ENCODE measurements around the gene KIAA0513.
"Not testable (repeated sequence)": the region's sequence is repeated elsewhere in the genome, so short reads cannot be mapped to it uniquely, and the experiment has no call there.

KIAA0513 gene

DNA sequence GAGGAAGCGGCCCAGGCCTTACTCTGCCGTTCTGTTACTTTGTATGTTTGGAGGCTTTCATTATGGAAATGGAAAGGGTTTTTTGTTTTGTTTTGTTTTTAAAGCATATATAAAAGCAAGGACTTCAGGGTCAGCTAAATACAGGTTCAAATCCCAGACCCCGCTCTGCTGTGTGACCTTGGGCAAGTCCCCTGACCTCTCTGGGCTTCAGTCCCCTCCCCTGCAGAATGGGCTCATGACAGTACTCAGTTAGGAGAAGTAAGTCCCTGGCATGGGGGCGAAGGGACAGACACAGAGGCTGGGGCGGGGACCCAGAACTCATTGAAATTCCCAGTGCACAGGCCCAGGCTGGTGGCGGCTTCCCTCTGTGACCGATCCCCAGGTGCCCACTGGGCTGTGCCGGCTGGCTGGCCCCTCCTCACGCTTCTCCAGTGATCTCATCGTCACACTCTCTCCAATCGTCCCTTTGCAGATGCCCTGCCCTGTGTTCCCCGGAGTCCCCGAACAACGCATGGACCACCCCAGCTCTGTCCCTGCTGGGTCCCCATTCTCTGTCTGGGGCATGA lies 85.7 kb downstream of the KIAA0513 start:
- no peak for DNase-seq (ENCODE audit: low spot score)

DNA sequence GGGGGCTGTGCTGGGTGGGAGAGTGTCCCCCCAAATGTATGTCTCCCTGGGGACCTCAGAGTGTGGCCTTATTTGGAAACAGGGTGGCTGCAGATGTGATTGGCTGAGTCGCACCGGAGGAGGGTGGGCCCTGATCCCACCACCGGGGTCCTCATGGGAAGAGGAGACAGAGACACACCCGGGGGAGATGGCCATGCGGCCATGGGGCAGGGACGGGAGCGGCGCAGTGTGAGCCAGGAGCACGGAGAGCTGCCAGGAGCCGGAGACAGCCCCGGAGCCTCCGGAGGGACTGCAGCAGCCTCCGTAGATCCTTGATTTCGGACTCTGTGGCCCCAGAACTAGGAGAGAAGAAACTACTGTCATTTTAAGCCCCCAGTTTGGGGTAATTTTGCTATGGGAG lies 86.3 kb downstream of the KIAA0513 start:
- DNase-seq (ENCODE audit: low spot score), result no peak

DNA sequence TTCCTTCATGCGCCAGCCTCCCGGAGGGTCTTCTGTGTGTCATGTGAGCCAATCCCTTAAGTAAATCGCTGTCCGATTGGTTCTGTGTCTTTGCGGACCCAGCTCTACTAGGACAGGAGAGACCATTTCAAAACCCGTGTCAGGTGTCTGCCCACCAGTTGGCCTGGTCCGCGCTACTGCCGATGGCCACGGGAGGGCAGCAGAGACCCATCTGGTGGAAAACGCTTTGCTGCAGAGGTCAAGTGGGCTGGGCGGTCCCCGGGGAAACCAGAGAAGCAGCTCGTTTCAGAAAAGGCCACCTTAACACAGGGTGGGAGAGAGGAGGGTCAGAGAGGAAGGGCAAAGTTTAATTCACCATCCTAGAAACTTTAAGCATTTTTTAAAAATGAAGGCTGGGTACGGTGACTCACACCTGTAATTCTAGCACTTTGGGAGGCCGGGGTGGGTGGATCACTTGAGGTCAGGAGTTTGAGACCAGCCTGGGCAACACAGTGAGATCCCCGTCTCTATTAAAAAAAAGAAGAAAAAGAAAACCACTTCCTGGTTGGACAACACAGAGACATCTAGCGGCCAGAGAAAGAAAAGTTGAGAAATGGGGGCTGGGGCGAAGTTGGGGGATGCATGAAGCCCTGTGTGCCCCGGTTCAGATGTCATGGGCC lies 87.4 kb downstream of the KIAA0513 start:
- DNase-seq (ENCODE audit: low spot score), result peak; percentile 91

DNA sequence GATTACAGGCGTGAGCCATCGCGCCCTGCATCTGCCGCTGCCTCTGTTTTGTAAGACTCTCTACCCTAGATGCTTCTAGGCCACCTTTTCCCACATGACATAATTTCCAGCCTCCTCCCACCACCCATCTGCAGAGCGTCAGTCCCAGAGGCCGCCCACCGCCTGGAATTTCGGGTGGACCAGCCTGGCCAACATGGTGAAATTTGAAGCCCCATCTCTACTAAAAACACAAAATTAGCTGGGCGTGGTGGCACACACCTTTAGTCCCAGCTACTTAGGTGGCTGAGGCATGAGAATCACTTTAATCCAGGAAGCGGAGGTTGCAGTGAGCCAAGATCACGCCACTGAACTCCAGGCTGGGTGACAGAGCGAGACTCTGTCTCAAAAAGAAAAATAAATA lies 89.8 kb downstream of the KIAA0513 start:
- no peak for DNase-seq (ENCODE audit: low spot score)

DNA sequence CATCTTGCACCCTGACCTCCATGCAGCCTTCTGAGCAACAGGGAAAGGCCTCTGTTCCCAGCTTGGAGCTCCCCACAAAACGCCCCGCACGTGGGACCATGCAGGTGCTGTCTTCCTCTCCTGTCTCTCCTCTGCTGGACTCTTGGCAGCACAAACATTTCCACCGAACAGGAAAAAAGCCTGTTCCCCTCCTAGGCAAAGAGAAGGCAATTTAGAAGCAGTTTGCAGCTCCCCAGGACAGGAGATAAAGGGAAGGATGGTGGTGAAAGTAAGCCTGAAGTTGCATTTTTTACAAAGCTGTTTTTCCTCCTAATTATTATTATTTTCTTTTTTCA lies 92.4 kb downstream of the KIAA0513 start:
- no peak for DNase-seq (ENCODE audit: low spot score)

DNA sequence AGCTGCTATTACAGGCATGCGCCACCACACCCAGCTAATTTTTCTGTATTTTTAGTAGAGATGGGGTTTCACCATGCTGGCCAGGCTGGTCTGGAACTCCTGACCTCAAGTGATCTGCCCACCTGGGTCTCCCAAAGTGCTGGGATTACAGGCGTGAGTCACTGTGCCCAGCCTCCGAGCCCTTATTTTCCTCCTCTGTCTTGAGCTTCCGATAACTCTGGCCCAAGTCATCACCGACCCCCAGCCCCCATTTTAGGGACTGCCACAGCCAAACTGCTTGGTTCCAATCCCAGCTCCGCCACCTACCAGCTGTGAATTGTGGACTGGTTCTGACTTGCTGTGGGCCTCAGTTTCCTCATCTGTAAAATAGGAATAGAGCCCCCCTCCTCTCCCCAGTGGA lies 95.8 kb downstream of the KIAA0513 start:
- DNase-seq (ENCODE audit: low spot score), result not testable (repeated sequence)

DNA sequence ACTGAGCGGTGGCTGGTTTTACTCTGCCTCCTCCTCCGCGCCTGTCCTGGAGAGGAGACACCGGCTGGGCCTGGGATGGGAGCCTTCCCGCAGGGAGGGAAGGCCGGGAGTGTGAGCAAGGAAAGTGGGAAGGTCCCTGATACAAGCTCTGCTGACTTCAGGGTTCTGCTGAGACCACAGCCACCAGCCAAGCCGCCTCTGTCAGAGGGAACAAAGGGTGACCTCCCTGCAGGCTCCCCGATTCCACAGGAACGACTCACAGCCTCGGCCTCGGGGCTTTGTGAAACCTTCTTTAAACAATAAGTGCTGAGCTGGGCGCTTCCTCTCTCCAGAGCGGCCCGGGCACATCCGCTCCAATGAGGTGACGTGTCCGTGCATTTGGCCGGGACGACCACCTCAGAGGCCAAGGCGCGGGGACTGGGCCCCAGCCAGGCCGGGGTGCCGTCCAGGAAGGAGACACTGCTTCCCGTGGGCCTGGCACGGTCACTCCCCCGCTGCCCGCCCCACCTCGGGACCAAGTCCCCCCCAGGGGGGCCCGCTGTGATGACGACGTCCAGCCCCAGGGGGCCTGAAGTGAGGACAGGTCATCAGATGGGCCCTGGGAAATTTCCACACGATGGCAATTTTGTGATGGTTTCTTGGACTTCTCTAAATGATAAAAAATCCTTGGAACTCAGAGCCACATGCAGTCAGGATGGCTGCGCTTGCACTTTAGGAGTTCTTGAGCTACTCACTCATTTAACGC lies 96.5 kb downstream of the KIAA0513 start:
- DNase-seq (ENCODE audit: low spot score), result peak; percentile 82

DNA sequence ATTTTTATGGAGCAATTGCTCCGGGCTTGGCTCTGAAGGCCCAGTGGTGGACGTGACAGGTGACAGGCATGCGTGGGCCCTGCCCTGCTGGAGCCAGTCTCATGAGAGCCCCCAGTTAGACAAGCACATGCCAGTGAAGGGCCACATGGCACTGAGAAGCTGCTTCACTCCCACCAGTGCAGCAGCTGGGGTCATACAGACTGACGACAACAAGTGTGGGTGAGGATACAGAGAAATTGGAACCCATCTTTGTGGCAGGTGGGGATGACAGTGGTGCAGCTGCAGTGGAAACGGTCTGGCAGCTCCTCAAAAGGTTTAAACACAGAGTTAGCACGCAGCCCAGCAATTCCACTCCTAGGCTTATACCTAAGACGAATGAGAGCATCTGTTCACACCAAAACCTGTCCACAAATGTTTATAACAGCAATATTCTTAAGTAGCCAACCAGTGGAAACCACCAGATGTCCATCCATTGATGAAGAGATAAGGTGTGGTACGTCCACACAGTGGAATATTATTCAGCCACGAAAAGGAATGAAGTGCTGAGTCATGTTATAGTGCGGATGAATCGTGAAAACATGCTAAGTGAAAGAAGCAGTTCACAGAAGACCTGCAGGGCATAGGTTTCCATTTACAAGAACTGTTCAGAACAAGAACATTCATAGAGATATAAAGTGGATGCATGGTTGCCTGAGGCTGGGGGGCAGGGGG lies 97.2 kb downstream of the KIAA0513 start:
- no peak for DNase-seq (ENCODE audit: low spot score)

DNA sequence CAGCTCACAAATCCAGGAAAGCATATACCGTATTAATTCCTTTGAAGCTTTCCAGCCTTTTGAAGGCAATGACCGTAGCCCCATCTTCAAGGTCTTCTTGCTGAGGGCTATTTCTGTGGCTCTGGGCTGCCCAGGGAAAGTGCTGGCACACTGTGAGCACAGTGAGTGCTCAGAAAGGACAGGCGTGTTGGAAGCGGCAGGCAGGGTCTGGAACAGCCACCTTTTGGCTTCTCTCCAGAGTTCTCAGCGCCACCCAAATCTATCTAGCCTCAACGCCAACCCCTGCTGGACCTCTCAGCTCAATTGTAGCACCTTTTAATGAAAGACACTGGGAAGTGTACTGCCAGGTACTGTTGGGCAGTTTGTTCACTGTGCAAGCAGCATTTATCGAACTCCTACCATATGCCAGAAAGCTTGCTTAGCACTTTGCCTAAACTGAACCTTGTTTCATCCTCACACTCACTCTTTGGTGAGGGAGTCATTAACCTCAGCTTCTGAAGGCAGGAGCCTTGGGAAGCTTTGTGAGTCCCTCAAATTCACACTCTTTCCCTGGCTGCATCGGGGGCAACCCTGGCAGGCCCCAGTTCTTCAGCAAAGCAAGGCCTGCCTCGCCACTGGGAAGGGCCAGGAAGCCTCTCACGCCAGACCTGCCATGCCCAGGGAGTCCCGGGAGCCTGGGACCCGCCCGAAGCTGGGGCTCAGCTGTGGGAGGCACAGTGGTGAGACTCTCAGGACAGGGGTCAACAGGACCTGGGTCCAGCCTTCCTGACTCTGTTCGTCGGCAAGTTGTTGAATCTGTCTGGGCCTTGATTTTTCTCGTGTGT lies 98.2 kb downstream of the KIAA0513 start:
- DNase-seq (ENCODE audit: low spot score), result no peak

DNA sequence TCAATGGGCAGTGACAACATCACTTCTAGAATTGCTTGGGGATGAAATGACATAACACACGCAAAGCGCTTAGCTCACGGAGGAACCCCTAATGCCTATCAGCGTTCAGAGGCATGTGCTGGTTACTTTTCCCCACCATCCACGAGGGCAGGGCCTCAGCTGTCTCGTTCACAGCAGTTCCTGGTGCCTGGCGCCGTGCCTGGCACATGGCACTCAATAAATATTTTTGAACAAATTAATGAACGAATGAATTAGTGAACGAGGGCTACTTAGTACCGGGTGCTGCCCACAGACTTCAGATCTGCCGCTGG lies 98.8 kb downstream of the KIAA0513 start:
- DNase-seq (ENCODE audit: low spot score), result no peak

DNA sequence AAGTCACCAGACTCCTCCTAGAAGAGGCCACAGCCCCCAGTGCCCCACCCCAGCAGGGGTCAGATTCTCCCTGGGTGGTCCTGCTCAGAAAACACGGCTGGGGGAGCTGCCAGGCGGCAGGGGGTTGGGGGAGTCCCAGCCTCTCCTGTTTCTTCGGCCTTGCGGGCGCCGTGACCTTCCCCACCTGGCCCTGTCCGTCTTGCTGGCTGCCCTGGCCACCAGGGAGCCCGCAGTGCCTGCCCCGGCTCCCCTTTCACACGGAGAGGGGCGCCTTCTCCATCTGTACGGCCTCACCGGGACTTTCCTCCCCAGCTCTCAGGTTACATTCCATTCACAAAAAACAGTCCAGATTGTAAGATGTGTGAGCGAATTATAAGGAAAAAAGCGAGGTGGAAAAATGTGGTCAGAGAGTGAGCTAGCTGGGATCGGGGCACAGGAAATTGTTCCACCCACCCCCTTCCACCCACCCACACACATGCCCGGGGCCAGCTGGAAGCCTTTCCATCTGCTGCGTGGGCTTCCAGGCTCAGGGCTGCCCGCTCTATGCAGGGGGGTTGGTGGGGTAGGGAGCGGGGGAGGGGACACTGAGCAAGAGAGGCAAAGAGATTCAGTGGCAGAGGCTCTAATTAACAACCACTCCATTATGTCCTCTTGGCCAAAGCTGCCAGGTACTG lies 99.2 kb downstream of the KIAA0513 start:
- peak; percentile 77 for DNase-seq (ENCODE audit: low spot score)

DNA sequence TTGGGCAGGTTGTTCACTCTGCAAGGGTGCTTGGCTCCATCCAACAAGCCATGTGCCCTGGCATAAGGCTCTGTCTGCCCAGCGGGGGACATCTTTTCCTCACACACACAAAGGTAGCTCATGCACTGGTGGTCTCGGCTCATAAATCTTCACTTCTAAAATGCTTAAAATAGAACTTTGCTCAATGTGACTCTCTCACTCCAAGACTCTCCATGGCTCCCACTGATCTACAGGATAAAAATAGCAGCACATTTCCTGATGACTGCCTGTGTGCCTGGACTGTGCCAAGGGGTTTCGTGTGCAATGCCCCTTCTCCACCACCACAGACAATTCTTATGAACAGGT lies 99.8 kb downstream of the KIAA0513 start:
- no peak for DNase-seq (ENCODE audit: low spot score)

DNA sequence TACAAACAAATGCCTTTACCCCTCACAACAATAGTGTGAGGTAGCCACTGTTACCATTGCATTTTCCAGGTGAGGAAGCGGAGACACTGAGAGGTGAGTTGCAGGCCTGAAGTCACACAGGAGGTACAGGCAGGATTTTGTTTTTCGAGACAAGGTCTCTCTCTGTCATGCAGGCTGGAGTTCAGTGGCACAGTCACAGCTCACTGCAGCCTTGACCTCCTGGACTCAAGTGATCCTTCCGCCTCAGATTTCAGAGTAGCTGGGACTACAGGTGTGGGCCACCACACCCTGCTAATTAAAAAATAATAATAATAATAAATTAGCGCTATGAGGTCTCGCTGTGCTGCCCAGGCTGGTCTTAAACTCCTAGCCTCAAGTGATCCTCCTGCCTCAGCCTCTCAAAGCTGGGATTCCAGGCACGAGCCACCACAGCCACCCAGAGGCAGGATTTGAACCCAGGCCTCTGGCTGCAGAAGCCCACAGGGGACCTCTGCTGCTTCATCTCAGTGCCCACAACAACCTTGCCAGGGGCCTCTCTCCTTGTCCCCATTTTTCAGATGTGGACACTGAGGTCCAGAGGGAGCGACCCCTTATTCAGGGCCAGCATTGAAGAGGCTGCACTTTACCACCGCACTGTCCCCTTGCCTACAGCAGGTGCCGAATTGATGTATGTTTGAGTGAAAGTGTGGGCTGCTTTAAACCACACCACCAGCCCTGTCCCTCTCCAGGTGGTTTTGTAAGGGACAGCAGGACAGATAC lies 100.7 kb downstream of the KIAA0513 start:
- no peak for DNase-seq (ENCODE audit: low spot score)

DNA sequence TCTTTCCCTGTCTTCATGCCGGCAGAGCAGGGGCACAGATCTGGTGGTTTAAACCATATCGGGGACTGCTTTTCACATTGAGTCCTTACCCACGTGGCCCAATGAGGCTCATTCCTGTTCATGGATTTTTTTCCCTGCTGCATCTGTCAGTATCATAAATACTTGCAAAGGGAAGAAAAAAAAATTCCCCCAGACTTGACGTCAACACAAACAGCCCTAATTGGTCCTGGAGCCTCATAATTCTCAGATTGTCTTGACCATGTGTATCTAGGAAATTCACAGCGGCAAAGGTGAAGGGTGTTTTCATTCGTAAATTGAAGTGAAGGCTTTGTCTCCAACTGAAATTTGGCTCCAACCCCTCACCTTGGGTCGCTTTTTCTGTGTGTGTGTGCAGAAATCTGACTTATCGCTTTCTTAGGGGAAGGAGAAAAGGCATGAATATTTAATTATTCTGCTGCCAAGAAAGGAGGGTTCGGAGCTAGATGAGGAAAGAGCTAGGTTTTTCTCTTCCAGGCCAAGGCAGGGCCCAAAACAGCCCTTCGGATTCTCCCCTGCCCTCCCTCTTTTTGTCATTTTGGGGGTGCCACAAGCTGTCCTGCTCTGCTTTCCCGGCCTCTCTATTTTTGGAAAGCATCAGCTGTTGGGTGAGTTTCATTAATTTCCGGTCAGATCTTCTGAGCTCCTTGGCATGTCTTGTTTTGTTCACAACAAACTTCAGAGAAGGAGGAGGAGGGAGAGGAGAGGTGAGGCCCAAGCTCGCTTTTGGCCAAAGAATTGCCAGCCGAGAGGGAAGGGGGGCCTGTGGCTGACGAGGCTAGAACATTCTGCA lies 102.5 kb downstream of the KIAA0513 start:
- DNase-seq (ENCODE audit: low spot score), result peak; percentile 59

DNA sequence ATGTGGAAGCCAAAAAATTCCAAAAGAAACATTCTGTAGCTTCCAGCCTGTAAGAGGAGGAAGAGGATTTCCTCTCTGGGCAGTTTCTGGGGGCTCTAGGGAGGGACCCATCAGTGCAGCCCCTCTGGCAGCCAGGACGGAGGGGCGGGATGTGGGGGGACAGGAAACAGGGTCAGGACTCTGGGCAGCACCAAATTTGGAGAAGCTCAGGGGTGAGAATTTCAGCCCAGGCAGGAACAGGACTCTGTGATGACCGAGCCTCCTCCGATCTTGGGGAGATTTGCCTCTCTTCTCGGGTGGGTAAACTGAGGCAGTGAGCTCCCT lies 103.1 kb downstream of the KIAA0513 start:
- DNase-seq (ENCODE audit: low spot score), result no peak

DNA sequence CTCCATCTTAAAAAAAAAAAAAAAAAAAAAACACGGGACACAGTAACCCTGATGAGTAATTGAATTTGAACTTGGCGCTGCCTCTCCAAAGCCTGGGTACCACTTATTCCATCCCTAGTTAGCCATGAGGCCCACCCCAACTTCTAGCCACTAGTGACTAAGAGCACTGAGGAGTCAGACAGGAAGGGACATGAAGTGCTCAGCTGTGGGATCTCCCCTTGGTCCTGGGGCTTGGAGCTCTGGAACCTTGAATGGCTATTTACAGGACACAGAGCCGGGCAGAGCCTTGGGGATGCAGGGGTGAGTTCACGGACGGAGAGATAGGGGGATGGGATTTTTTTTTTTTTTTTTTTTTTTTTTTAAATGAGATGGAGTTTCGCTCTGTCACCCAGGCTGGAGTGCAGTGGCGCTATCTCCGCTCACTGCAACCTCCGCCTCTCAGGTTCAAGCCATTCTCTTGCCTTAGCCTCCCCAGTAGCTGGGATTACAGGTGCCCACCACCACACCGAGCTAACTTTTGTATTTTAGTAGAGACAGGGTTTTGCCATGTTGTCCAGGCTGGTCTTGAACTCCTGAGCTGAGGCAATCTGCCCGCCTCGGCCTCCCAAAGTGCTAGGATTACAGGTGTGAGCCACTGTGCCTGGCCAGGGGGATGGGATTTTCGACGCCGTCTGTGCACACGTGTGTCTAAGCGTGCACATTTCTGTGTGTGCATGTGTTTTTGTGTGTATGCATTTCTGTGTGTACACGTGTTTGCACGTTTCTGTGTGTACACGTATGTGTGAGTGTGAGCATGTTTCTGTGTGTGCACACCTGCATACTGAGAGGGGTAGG lies 105.1 kb downstream of the KIAA0513 start:
- DNase-seq (ENCODE audit: low spot score), result no peak

DNA sequence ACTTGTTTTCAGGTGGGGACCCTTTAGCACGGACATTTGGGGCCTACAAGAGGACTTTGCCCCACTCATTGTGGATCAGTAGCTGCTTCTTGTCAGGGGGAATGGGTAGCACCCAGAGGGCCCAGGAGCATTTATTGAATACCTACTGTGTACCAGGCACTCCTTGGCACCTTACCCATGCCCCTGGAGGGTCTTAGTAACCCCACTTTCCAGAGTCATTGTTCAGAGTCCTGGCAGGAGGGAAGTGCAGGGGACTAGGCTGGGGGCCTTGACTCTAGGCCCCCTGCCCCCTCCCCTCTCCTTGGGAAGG lies 105.7 kb downstream of the KIAA0513 start:
- DNase-seq (ENCODE audit: low spot score), result no peak

DNA sequence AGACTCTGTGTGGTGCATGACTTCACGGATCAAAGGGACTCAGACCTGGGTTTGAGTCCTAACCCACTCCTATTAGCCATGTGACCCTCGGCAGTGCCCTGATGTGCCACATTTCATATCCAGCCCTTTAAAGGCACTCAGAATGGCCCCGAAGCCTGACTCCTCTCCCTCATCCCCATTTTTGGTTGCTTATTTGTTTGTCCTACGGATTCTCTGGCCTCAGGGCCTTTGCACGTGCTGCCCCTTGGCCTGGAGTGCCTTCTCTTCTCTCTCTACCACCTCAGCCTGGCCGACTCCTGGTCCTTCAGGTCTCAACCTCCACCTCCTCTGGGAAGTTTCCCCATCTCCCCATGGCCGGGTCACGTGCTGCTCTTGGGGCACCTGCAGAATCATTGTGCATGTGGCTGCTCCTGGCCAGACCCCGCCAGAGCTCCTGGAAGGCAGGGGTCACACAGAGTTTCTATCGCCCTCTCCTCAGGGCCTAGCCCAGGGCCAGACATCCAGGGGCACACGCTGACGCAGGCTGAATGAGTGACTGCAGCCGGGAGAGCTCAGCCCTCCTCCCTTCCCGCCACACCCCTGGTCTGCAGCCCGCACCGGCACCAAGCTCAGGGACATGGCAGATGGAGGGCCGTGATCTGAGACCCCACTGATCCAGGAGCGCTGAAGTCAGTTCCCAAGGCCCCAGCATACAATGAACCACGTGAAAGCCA lies 106.6 kb downstream of the KIAA0513 start:
- no peak for DNase-seq (ENCODE audit: low spot score)

DNA sequence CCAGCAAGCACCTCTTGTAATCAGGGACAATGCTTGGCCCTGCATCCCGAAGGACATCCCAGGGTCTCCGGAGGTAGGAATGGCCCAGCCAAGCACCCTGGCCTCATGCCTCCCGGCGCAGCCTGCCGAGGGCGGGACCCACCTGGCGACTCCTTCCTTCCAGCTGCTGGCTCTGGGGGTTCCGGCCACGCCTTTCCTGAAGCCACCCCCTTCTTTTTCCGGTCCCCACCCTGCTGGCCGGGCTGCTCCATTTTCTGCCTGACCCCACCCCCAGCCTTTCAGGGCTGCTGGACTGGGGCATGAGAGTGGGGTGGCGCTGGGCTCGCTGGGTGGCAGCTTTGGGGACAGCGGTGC lies 107.2 kb downstream of the KIAA0513 start:
- no peak for DNase-seq (ENCODE audit: low spot score)
